Lower leg skin (tissue), 4 donors: Measurements from ENCODE around the gene NDUFV1. TPM values are rescaled to one million over a fixed set of nuclear protein-coding genes. Genes with fewer than 3 reads are reported as not detected.

Experiments
- DNase-seq, 2 donors: peaks; one replicate each; pipeline ENCODE4 v3.0.0-alpha.2; 2019; ENCODE audit warnings: low spot score in 2 of 2
- H3K4me3 ChIP-seq: fragments of 200-600 bp; sonication (generic); 2 replicates; pipeline ENCODE4 v1.5.1; 2017; ENCODE audit warnings: mild to moderate bottlenecking, low read depth; ENCODE audit not compliant: poor library complexity, severe bottlenecking
- POLR2A ChIP-seq, 2 donors: fragments of 450-650 bp; IDR thresholded peaks; one replicate each; pipeline ENCODE4 v1.6.1; 2016 to 2017; ENCODE audit warnings: antibody characterized with exemption in 2 of 2, mild to moderate bottlenecking in 1 of 2, moderate library complexity in 1 of 2
- WGBS, 2 donors: methylation state at CpG; one replicate each; pipeline ENCODE4 v1.1.5; 2018; 5-methylcytosine and 5-hydroxymethylcytosine counted together
- intact Hi-C: fragments of 100-400 bp; cut with DNase I; formaldehyde crosslinking; loops from one replicate; pipeline ENCODE4 v1.15.0; 2023; ENCODE audit warnings: low total_unique reads
- total RNA-seq, 4 donors: library from RNA; depleted of rRNA; stranded (reverse); fragments of >200 nt; gene quantifications; one replicate each; pipeline ENCODE4 v1.1.0, GENCODE V29; 2016
- TF ChIP-seq, protein P1 (sequence below), 3 donors: fragments of 450-650 bp; IDR thresholded peaks; one replicate each; pipeline ENCODE4 v1.5.1; 2016; ENCODE audit warnings: antibody characterized with exemption in 3 of 3, mild to moderate bottlenecking in 3 of 3, moderate library complexity in 2 of 3

The NDUFV1 gene
- total RNA-seq, 4 donors from 2014 or later, result 238 to 283 (median 269) TPM

GRCh38 chr11:67611704-67612587 lies 5.2 kb downstream of the NDUFV1 start:
- WGBS, 2 donors, result 90 to 91% methylated on average over 31 to 37 of the region's 37 CpGs
- TF ChIP-seq, protein P1, sequence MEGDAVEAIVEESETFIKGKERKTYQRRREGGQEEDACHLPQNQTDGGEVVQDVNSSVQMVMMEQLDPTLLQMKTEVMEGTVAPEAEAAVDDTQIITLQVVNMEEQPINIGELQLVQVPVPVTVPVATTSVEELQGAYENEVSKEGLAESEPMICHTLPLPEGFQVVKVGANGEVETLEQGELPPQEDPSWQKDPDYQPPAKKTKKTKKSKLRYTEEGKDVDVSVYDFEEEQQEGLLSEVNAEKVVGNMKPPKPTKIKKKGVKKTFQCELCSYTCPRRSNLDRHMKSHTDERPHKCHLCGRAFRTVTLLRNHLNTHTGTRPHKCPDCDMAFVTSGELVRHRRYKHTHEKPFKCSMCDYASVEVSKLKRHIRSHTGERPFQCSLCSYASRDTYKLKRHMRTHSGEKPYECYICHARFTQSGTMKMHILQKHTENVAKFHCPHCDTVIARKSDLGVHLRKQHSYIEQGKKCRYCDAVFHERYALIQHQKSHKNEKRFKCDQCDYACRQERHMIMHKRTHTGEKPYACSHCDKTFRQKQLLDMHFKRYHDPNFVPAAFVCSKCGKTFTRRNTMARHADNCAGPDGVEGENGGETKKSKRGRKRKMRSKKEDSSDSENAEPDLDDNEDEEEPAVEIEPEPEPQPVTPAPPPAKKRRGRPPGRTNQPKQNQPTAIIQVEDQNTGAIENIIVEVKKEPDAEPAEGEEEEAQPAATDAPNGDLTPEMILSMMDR (IDR thresholded peaks at IDR 0.05), result no peak
- no peak for TF ChIP-seq POLR2A (IDR thresholded peaks at IDR 0.05)
- DNase-seq, result no peak
- H3K4me3 ChIP-seq, result no peak overlapping the region
- intact Hi-C loops, result no loop called here

- WGBS, 2 donors, result 85 to 88% methylated on average over 5 to 13 of the region's 13 CpGs
- intact Hi-C loops, result no loop called here
- no peak overlapping the region for H3K4me3 ChIP-seq
- no peak for DNase-seq
- TF ChIP-seq, protein P1 (IDR thresholded peaks at IDR 0.05), result no peak
- no peak for TF ChIP-seq POLR2A (IDR thresholded peaks at IDR 0.05)
Observed at GRCh38 chr11:67612751-67613150, 6.0 kb downstream of the NDUFV1 start.

DNA sequence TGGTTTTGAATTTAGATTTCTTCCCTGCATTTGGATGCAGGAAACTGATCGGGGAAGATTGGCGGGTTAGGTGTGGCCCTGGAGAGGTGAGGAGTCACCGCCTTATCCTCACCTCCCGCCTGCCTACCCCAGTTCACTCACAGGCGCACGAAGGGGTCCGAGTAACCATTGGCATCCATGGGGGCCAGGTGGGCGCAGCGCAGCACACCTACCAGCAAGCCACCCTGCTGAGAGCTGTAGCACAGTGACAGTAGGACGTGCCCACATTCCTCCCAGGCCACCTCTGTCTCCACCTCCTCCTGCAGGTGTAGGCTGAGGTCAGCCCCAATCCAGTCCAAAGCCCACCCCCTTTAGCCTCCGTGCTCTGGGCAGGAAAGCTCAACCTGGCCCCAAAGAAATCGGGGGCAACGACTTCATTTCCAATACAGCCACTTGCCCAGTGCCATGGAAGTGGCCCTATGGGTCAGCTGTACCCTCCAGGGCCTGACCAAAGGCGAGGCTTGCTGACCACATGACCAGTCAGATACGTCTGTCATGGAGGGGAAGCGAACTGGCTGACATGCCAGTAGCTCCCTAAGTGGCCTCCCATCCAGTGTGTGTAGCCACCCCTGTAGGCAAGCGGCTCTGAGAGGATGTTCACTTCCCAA lies 6.7 kb downstream of the NDUFV1 start:
- H3K4me3 ChIP-seq, result no peak overlapping the region
- DNase-seq, result no peak
- TF ChIP-seq, protein P1 (IDR thresholded peaks at IDR 0.05), result no peak
- no peak for TF ChIP-seq POLR2A (IDR thresholded peaks at IDR 0.05)
- intact Hi-C loops, result no loop called here
- 79 to 81% methylated on average over 16 to 17 of the region's 17 CpGs for WGBS, 2 donors

DNA sequence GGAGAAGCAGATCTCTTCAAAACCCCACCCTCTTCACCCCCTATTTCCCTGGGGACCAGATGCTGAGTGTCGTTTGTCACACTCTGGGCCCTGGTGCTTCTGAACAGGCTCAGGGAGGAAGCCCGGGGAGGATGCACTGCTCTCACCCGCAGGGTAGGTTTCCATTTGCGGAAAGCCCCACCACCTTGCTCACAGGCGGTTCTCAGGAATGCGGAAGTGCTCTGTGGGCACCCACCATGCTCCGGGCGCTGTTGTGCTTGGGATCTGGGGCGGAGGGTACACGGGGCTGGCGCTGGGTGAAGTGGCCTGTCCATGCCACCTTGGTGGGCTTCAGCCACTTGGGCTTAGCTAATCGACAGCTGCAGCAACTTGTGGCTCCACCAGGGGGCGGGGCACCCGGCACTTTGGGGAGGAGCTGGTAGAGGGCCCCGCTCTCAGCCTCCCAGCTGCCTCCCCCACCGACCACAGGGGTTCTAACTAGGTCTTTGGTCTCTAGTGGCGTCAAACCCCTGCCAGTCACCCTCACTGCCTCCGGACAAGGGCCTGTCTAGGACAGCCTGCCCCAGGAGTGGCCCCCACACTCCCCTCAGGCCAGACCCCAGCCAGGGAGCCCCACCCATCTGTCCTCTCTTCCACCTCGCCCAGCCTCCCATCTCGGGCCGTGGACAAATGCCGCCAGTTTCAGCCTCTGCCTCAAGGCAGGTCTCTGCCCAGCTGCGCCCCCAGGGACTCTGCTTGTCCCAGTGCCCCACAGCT lies 7.4 kb downstream of the NDUFV1 start:
- intact Hi-C loops, result no loop called here
- TF ChIP-seq POLR2A (IDR thresholded peaks at IDR 0.05), result no peak
- TF ChIP-seq, protein P1 (IDR thresholded peaks at IDR 0.05), result peak in 1 of 3 donors; percentile 21
- 10 to 11% methylated on average over 18 to 20 of the region's 23 CpGs for WGBS, 2 donors
- H3K4me3 ChIP-seq, result no peak overlapping the region
- no peak for DNase-seq

- 81 to 86% methylated on average over 14 to 18 of the region's 18 CpGs for WGBS, 2 donors
- intact Hi-C loops, result no loop called here
- TF ChIP-seq POLR2A (IDR thresholded peaks at IDR 0.05), result no peak
- TF ChIP-seq, protein P1 (IDR thresholded peaks at IDR 0.05), result no peak
- peak in 1 of 2 donors; percentile 14 for DNase-seq
- H3K4me3 ChIP-seq, result no peak overlapping the region
Observed at GRCh38 chr11:67614730-67615714, 8.3 kb downstream of the NDUFV1 start.
